Suprapubic skin (tissue), 4 donors: Measurements from ENCODE around the gene ZNF439. TPM values are rescaled to one million over a fixed set of nuclear protein-coding genes. Genes with fewer than 3 reads are reported as not detected.
"Not testable (repeated sequence)": the region's sequence is repeated elsewhere in the genome, so short reads cannot be mapped to it uniquely, and the experiment has no call there.

Source experiments
- DNase-seq, 2 donors: peaks; one replicate each; pipeline ENCODE4 v3.0.0-alpha.2; 2019; ENCODE audit warnings: low spot score in 2 of 2
- H3K27ac ChIP-seq: fragments of 200-600 bp; sonication (generic); one replicate; pipeline ENCODE4 v1.5.1; 2019
- H3K27me3 ChIP-seq: fragments of 200-600 bp; sonication (generic); one replicate; pipeline ENCODE4 v1.5.1; 2019
- H3K36me3 ChIP-seq: fragments of 200-600 bp; sonication (generic); one replicate; pipeline ENCODE4 v1.5.1; 2019
- H3K4me1 ChIP-seq: fragments of 200-600 bp; sonication (generic); one replicate; pipeline ENCODE4 v1.5.1; 2019
- H3K4me3 ChIP-seq: fragments of 200-600 bp; sonication (generic); one replicate; pipeline ENCODE4 v1.5.1; 2019; ENCODE audit warnings: mild to moderate bottlenecking
- H3K9me3 ChIP-seq: fragments of 200-600 bp; sonication (generic); one replicate; pipeline ENCODE4 v1.5.1; 2019
- CTCF ChIP-seq, 2 donors: fragments of 200-600 bp in 1 of 2; fragments of 450-650 bp in 1 of 2; sonication (generic) in 1 of 2; IDR thresholded peaks; one replicate each; pipeline ENCODE4 v1.5.1; 2016 to 2019; ENCODE audit warnings: antibody characterized with exemption in 2 of 2, mild to moderate bottlenecking in 1 of 2, moderate library complexity in 1 of 2
- EP300 ChIP-seq: sonication (generic); formaldehyde crosslinking; IDR thresholded peaks from one replicate; pipeline ENCODE4 v1.6.1; 2017; ENCODE audit warnings: antibody characterized with exemption
- POLR2A ChIP-seq, 2 donors: fragments of 450-650 bp; IDR thresholded peaks; one replicate each; pipeline ENCODE4 v1.6.1; 2017; ENCODE audit warnings: antibody characterized with exemption in 2 of 2, mild to moderate bottlenecking in 2 of 2, moderate library complexity in 2 of 2
- POLR2AphosphoS5 ChIP-seq, 3 donors: sonication (generic); formaldehyde crosslinking; IDR thresholded peaks; one replicate each; pipeline ENCODE4 v1.6.1; 2017; ENCODE audit warnings: antibody characterized with exemption in 3 of 3
- WGBS: methylation state at CpG from one replicate; pipeline ENCODE4 v1.1.5; 2018; 5-methylcytosine and 5-hydroxymethylcytosine counted together
- total RNA-seq, 4 donors: library from RNA; depleted of rRNA; stranded (reverse); fragments of >200 nt; gene quantifications; one replicate each; pipeline ENCODE4 v1.1.0, GENCODE V29; 2016

ZNF439 gene
- total RNA-seq, 4 donors from 2014 or later, result 5.4 to 8.9 (median 7.1) TPM

GRCh38 chr19:11881151-11881800 is 32.8 kb downstream of the ZNF439 start:
- no peak overlapping the region for H3K27ac ChIP-seq
- H3K4me3 ChIP-seq, result no peak overlapping the region
- H3K36me3 ChIP-seq, result no peaks in the 10 kb centered on the region
- no peaks in the 10 kb centered on the region for H3K27me3 ChIP-seq
- 14% methylated on average over 10 of the region's 10 CpGs for WGBS
- H3K4me1 ChIP-seq, result no peaks in the 10 kb centered on the region
- no peaks in the 10 kb centered on the region for H3K9me3 ChIP-seq
- no peak for DNase-seq
- TF ChIP-seq POLR2A (IDR thresholded peaks at IDR 0.05), result no peak
- peak in 1 of 2 donors; percentile 47 for TF ChIP-seq CTCF (IDR thresholded peaks at IDR 0.05)

GRCh38 chr19:11882606-11883005 is 34.1 kb downstream of the ZNF439 start:
- no peak for DNase-seq
- Histone ChIP-seq H3K27me3 (no peaks in the 10 kb centered on the region), H3K9me3 (no peaks in the 10 kb centered on the region), H3K4me3 (no peak overlapping the region), H3K4me1 (peaks cover 5% of the 10 kb centered on the region), H3K27ac (no peak overlapping the region), H3K36me3 (no peaks in the 10 kb centered on the region)
- WGBS, result 53% methylated on average over 2 of the region's 2 CpGs
- TF ChIP-seq CTCF (IDR thresholded peaks at IDR 0.05) (no peak), POLR2A (IDR thresholded peaks at IDR 0.05) (no peak), EP300 (no peak), POLR2AphosphoS5 (IDR thresholded peaks at IDR 0.05) (no peak)

- H3K4me1 ChIP-seq, result peaks cover 13% of the 10 kb centered on the region
- H3K9me3 ChIP-seq, result no peaks in the 10 kb centered on the region
- no peak for TF ChIP-seq POLR2AphosphoS5 (IDR thresholded peaks at IDR 0.05)
- TF ChIP-seq POLR2A (IDR thresholded peaks at IDR 0.05), result no peak
- TF ChIP-seq CTCF (IDR thresholded peaks at IDR 0.05), result no peak
- TF ChIP-seq EP300, result no peak
- no peak for DNase-seq
- H3K27ac ChIP-seq, result peak overlapping the region; percentile 87
- WGBS, result 17% methylated on average over 7 of the region's 7 CpGs
- H3K27me3 ChIP-seq, result no peaks in the 10 kb centered on the region
- H3K4me3 ChIP-seq, result peak overlapping the region; percentile 77
- no peaks in the 10 kb centered on the region for H3K36me3 ChIP-seq
These were observed 38.7 kb downstream of the ZNF439 start for GRCh38 chr19:11887234-11887610.

- Histone ChIP-seq H3K27ac (peak within 1 kb of the TSS; percentile 87), H3K36me3 (no peaks in the 10 kb centered on the region), H3K27me3 (no peaks in the 10 kb centered on the region), H3K9me3 (no peaks in the 10 kb centered on the region), H3K4me1 (peaks cover 13% of the 10 kb centered on the region), H3K4me3 (peak within 1 kb of the TSS; percentile 77)
- TF ChIP-seq EP300 (no peak), CTCF (IDR thresholded peaks at IDR 0.05) (peak in 1 of 2 donors; percentile 12)
- WGBS, result under 1% methylated on average over 21 of the region's 56 CpGs
- peak; percentile 92 to 93 for DNase-seq
These were observed 39.3 kb downstream of the ZNF439 start, which contains the start of gene ZNF69 for GRCh38 chr19:11887611-11888531. ZNF69 (plus strand) TSS chr19:11887782; CDS start chr19:11887924, 142 bp downstream.

- not testable (repeated sequence) for H3K4me3 ChIP-seq, DNase-seq, H3K36me3 ChIP-seq, H3K9me3 ChIP-seq, H3K27ac ChIP-seq, H3K27me3 ChIP-seq
- H3K4me1 ChIP-seq, result peaks cover 13% of the 10 kb centered on the region
- WGBS, result 76% methylated on average over 6 of the region's 6 CpGs
These were observed 41.4 kb downstream of the ZNF439 start for GRCh38 chr19:11889901-11890300.
